B cell (primary cell): Measurements from ENCODE around the gene TIA1.

Experiments
- CTCF ChIP-seq: fragments of 200-600 bp; IDR thresholded peaks from one replicate; pipeline ENCODE4 v1.8.0; 2022; ENCODE audit warnings: antibody characterized with exemption, mild to moderate bottlenecking
- EZH2 ChIP-seq: IDR thresholded peaks from 2 replicates; pipeline ENCODE4 v1.6.1; 2012; ENCODE audit warnings: borderline replicate concordance, low read depth, mild to moderate bottlenecking, moderate library complexity, low read length; ENCODE audit not compliant: insufficient read depth, poor library complexity, severe bottlenecking

DNA sequence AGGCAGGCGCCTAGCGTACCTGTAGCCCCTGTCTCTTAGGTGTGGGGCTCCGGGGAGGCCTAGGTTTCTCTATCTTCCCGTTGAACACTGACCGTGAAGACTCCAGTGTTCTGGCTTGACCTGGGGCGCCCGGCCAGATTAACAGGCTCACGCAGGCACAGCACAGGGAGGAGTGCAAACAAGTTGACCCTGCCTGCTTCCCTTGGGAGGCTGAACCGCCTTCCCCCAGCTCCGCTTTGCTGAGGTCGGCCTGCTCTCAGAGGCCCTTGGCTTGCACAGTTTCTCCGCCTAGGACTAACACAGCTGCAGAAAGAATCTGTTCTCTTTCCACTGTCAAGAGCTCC, 10.1 kb upstream of the TIA1 start:
- no peak for TF ChIP-seq CTCF
- TF ChIP-seq EZH2 = no peak
